HG03095 (cell line): ENCODE data around the gene HMCN1.

Experiments used
- ATAC-seq: cut with Tn5 transposase; IDR thresholded peaks from one replicate; pipeline ENCODE4 v1.9.1; 2021; ENCODE audit warnings: moderate library complexity; ENCODE audit not compliant: unreplicated experiment

The HMCN1 gene

GRCh38 chr1:185957441-185958363, 223.5 kb downstream of the HMCN1 start:
- no peak for ATAC-seq

- ATAC-seq: no peak
Observed at GRCh38 chr1:185960422-185961321, 226.5 kb downstream of the HMCN1 start.

- ATAC-seq: no peak
Observed at GRCh38 chr1:185961664-185962063, 227.5 kb downstream of the HMCN1 start.

DNA sequence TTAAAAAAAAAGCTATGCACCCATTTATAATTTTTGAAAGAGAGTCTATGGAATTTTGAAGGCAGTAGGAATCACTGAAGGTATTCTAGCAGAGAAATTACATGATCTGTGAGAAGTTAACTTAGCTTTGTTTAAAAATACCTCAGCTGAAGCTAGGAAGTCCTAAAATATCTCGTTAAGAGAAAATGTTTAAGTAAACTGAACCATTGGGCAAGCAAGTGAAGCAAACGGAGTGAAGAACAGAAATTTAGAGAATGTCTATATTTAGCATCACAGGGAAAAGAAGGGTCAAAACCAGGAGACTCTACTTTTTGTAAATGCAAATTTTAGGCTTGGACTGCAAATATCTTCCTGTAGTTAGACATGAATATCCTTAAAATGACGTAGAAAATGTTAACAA, 230.8 kb downstream of the HMCN1 start:
- no peak for ATAC-seq

GRCh38 chr1:185965870-185966269, 231.7 kb downstream of the HMCN1 start:
- ATAC-seq: no peak

GRCh38 chr1:185966471-185966870, 232.3 kb downstream of the HMCN1 start:
- ATAC-seq: no peak

DNA sequence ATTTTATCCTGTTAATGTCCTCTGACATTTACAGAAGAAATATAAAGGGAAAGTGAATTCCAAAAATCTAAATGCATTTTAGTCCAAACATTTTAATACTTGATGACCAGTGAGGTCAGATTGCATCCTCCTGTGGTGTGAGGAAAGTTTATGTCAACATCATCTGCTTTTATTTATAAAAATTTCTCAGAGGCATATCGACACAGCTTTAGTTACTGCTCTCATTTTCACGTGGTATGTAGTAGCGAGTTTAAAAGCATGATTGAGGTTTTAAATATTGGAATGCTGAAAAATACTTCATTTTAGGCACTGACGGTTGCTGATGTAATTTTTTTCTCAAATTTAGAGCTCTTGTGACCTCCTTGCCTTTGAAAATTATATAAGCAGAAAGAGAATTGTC, 234.8 kb downstream of the HMCN1 start:
- no peak for ATAC-seq

- no peak for ATAC-seq
Observed at GRCh38 chr1:185969524-185969991, 235.4 kb downstream of the HMCN1 start.

GRCh38 chr1:185971688-185972087, 237.5 kb downstream of the HMCN1 start:
- ATAC-seq: no peak

DNA sequence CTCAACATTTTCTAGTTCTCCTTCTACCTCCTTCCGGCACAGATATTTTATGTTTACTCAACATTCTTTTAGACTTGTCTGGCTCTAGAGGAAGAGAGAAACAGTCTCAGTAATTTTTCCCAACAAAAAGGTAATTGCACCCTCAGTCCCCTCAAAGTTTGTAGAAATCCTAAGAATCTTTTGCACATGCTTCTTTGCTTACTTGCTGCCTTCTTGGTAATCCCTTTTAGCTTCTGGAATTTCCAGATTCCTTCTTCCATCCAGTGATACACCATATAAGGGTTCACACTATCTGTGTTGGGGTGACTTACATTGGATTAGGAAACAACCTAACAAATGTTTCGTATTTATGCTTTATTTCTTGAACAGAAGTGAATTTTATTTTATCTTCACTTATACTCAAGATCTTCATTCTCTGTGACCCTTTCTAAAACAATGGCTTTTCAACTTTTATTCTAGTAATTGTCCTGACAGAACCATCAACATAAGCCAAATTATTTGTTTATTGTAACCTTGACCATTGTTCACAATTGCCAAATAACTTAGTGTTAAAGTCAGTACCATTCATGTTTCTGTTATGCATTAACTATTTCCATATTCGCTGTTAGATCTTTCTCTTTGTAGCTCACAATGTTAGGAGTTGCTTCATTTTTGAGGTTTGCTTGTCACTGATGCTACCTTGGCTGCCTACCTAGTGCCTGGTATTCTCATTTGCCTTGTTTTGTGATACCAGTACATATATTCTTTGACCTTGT, 238.1 kb downstream of the HMCN1 start:
- ATAC-seq: no peak

- no peak for ATAC-seq
Observed at GRCh38 chr1:185973645-185974044, 239.5 kb downstream of the HMCN1 start.

- ATAC-seq: no peak
Observed at GRCh38 chr1:185974367-185975170, 240.4 kb downstream of the HMCN1 start.

- ATAC-seq: no peak
Observed at GRCh38 chr1:185980891-185981290, 246.7 kb downstream of the HMCN1 start.

DNA sequence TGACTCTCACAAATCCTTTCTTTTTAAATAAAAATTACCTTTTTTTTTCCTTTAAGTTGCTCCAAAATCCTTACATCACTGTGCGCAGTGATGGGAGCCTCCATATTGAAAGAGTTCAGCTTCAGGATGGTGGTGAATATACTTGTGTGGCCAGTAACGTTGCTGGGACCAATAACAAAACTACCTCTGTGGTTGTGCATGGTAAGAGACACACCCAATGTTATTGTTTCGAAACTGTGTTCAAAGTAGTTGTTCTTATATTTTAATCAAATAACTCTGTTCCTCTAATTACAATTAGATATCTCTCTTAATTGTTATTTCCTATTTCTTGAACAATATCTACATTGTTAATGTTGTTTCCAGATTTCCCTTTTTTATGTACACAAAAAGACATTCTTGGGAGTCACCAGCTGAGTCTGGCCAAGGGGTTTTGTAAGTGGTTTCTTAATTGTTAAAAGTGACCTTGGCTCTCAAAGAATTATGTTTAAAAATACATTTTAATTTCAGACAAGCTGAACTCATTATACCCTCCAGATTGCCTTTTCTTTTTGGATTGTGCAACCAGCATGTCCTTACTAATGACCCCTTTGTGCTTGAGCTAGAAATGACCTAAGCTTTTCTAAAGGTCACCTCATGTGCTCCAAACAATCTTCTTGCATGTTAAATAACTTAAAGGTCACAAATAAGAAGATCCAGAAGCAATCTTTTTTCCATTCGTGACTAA, 250.1 kb downstream of the HMCN1 start:
- no peak for ATAC-seq

DNA sequence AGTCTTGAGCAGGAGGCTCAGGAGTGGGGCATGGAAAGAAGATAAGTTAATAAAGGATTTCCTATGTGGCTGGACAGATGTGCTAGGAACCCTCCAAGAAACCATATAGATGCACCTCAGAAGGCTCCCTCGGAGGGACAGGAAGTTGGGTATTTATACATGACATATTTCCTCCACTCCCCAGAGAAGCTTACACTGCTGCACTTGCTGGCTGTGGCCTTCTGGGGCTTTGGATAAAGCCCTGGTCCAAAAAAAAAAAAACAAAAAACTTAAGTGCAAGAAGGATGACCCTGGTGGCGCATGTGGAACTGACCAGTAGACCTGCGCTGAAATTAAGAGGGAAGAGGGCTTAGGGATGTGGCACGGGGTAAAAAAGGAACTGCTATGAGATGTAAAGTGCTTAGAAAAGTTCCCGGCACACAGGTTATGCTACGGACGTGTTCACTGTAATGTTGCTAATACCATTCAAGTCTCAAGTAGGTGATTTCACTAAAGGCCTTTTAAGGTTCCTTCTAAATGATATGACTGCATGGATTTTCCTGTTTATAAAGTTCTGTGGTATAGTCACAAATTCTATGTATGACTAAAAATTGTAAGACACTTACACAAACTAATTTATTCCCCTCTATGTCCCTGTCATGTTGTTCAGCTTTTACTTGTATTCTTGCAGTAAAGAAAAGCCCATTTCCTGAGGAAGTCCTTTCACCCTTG, 253.6 kb downstream of the HMCN1 start:
- ATAC-seq: no peak

GRCh38 chr1:185990565-185990964, 256.4 kb downstream of the HMCN1 start:
- ATAC-seq: no peak

DNA sequence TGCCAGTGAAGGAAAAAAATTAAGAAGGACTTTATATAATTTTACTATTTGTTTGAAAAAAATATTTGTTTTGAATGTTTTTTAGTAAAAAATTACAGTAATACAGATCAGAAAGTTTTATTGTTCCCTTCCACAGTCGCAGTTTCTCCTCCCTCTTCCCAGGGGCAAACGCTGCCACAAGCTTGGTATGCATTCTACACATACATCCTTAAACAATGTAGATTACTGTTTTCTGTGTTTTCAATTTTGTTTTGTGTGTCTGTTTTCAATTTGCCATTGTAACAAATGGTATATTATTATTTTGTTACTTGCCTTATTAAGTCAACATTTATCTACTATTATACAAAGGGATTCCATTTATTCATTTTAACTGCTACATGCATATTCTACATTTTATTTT, 257.1 kb downstream of the HMCN1 start:
- no peak for ATAC-seq

DNA sequence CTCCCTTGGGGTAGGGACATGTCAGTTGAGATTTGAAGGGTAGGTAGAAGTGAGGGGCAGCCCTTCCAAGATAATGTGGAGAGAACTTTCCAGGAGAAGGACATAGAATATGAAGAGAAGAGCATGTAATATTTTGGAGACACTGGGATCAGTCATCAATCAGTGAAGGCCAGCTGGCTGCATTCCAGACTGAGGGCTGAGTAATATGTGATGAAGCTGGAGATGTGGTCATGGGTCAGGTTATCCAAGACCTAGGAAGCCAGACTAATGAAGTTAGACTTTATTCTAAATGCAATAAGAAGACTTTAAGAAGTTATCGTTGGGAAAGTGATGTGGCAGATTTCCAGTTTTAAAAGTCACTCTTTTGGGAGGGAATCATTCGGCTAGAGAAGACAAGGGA, 262.0 kb downstream of the HMCN1 start:
- no peak for ATAC-seq

DNA sequence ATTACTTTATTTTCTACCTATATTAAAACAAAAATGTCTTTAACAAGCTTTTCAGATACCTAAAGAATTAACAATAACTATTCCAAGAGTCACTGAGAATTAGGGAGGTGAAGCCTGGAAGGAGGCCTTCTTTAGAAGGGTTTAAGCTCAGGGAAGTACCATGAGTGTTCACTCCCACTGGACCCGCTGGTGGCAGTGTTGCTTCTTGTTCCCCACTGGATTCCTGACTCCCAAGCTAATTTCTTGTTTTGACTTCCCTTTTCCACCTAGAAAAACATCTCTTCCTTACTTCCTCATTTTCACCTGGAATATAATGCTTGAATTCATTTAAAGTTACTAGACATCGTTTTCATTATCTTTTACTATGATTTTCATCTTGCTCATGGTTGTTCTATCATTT, 264.2 kb downstream of the HMCN1 start:
- no peak for ATAC-seq
